GM19328 (cell line): ENCODE measurements around the gene OXSM.
A peak's percentile ranks its signal among the peaks of the same experiment; 100 is the strongest.

Experiments
- ATAC-seq: cut with Tn5 transposase; IDR thresholded peaks from one replicate; pipeline ENCODE4 v1.9.1; 2021; ENCODE audit warnings: mild to moderate bottlenecking, moderate library complexity; ENCODE audit not compliant: unreplicated experiment

OXSM gene

GRCh38 chr3:25801786-25802185 is 11.9 kb downstream of the OXSM start:
- no peak for ATAC-seq

DNA sequence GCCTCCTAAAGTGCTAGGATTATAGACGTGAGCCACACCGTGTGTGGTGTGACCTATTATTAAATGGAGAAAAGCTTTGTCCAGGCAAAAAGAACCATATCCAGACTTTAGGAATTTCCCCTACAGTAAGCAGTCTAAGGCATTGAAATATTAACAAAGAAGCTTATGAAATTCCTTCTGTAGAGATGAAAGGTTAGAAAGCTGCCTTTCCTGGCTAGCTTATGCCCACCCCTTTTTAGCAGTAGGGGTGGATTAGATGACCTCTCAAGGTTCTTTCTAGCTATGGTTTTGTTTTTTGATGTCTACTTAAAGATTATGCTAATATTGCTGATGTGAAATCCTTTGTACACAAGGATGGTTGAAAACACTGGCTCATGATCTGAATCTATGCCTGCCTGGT is 13.9 kb downstream of the OXSM start:
- no peak for ATAC-seq

DNA sequence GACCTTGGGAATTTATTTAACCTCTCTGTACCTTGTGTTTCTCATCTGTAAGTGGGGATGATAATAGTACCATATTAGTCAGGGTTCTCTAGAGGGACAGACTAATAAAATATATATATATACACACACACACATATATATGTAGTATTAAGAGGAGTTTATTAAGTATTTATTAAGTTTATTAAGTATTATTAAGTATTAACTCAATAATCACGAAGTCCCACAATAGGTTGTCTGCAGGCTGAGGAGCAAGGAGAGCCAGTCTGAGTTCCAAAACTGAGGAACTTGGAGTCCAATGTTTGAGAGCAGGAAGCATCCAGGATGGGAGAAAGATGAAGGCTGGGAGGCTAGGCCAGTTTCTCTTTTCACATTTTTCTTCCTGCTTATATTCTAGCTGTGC is 14.8 kb downstream of the OXSM start:
- ATAC-seq, result no peak

- ATAC-seq, result no peak
Observed at GRCh38 chr3:25812644-25813043, 22.8 kb downstream of the OXSM start.

GRCh38 chr3:25817107-25817506 is 27.2 kb downstream of the OXSM start:
- ATAC-seq, result peak; percentile 45

DNA sequence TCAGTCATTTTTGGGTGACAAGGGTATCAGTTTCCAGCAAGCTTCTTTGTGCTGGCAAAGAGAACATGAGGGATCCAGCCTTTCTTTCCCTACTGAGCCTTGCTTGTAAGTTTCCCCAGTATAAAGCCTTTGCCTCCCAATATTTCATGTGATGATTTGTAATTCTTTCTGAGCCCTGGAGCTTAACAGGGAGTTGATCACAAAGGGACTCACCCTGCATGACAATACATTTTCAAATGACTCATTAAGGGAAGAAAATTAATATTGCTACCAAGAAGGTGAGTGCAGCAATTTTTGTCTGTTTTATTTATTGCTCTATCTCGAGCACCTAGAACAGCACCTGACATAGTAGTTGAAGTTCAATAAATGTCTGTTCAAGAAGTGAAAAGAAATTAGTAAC is 27.7 kb downstream of the OXSM start:
- no peak for ATAC-seq

DNA sequence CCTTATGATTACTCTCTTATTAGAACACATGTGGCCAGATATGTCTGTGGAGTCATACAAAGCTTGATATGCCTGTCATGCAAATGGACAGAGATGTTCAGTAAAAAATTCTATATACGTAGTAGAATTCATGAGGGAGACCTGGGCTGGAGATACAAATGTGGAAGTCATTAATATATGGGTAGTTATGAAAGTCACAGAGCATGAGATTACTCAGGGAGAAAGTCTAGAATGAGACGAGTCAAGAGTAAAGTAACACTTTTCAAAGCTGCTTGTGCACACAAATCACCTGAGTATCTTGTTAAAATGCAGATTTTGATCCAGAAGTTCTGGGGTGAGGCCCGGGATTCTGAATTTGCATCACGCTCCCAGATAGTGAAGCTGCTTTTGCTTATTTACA is 28.4 kb downstream of the OXSM start:
- no peak for ATAC-seq

GRCh38 chr3:25820366-25820765 is 30.5 kb downstream of the OXSM start:
- no peak for ATAC-seq

- ATAC-seq, result no peak
Observed at GRCh38 chr3:25820816-25821486, 31.1 kb downstream of the OXSM start.

DNA sequence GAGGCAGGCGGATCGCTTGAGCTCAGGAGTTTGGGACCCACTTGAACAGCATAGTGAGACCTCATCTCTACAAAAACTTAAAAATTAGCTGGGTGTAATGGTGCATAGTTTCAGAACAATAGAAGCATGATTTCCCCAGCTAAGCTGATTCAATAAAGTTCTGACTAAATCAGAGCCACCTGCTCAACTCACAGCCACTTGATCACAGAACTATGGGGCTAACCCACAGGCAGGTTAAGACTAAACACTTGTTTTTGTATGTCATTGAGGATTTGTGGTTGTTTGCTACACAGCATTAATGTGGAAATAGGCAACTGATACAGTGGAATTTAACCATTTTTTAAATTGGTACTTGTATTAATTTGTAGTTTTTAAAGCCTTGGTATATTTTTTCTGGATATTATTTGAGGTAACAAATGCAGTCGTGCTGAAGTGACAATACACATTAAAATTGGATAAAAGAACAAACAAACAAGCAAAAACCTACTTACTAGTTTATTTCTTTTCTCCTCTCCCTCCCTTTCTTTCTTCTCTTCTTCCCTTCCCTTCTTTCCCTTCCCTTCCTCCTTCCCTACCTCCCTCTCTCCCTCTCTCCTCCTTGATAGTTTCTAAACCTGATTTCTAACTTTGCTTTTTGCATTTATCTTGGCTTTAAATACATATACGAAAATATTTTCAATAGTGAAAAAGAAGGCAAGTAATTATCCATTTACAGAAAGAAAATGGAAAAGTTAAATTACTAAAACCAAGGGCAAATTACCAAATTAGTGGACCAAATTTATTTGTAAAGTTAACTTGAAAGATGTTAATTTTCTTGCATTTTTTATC is 32.1 kb downstream of the OXSM start:
- ATAC-seq, result no peak

DNA sequence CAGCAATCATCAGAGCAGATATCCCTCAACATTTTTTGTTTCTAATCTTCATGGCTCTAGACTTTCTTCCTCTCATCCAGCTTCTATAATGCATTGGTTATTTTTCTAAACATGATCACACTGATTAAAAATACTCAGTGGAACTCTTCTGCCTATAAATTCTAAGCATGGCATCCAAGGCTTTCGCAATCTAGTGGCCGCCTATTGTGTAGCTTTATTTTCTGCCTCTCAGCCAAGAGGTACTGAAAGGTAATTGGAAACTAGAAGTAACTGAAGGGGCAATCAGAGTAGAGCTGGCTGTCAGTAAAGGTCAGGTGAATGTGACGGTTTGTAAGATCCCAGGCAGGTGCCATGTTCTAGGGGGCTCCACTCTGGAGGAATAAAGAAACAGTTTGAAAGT is 33.4 kb downstream of the OXSM start:
- ATAC-seq, result no peak

GRCh38 chr3:25826510-25826909 is 36.6 kb downstream of the OXSM start:
- no peak for ATAC-seq

GRCh38 chr3:25830373-25831280 is 40.7 kb downstream of the OXSM start:
- ATAC-seq, result no peak

- ATAC-seq, result no peak
Observed at GRCh38 chr3:25831578-25831977, 41.7 kb downstream of the OXSM start.

GRCh38 chr3:25834346-25834745 is 44.5 kb downstream of the OXSM start:
- peak; percentile 85 for ATAC-seq

DNA sequence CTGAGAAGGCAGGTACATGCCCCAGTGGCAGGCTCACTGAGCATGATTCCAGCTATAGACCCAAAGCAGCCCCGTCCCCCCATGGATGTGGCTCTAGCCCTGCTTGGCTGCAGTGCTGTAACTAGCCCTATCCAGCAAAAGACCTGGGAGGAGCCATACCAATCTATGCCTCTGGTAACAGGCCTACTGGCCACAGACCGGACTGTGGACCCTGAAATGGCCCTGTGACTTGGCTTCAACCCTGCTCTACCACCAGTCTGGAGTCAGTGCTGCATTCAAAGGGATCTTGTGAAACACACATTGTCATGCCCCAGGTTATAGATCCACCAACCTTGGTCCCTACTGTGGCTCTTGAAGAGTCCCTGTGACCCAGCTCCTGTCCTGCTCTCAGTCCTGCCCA is 46.7 kb downstream of the OXSM start:
- ATAC-seq, result no peak

DNA sequence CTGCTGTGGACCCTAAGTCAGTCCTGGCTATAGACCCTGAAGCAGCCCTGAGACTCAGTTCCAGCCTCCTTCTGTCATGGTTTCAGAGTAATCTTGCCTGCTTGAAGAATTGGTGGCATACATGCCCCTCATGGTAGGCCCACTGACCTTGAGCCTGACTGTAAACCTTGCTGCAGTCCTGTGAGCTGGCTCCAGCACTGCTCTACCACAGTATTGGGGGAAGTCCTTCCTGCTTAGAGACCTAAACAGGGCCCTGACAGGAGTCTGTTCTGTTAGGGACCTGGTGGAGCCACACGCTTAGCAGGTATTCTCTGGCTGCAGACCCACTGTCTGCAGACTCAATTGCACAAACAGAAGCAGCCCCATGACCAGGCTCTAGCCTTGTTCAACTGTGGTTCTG is 47.1 kb downstream of the OXSM start:
- no peak for ATAC-seq

GRCh38 chr3:25840099-25840498 is 50.2 kb downstream of the OXSM start:
- ATAC-seq, result no peak

- ATAC-seq, result no peak
Observed at GRCh38 chr3:25843332-25843731, 53.4 kb downstream of the OXSM start.
